IMR-90 (cell line): Measurements from ENCODE around the gene INTU. TPM values are rescaled to one million over a fixed set of nuclear protein-coding genes. Genes with fewer than 3 reads are reported as not detected.

ENCODE experiments used
- ATAC-seq: fragments of 200-7000 bp; cut with Tn5 transposase; 2 replicates; pipeline ENCODE4 v1.9.1; 2020; ENCODE audit warnings: low read depth, mild to moderate bottlenecking, moderate library complexity
- BruUV-seq: library from RNA; stranded (reverse); fragments of 400-500 nt; replicated peaks from 2 replicates; lab custom pipeline; 2021; lab: Mats Ljungman, UMichigan
- CTCF ChIA-PET: fragments of 300-600 bp; formaldehyde crosslinking; extraction: SDS; loops from one replicate; lab custom pipeline; 2021; ENCODE audit warnings: antibody characterized with exemption; lab: Yijun Ruan, JAX
- POLR2A ChIA-PET: fragments of 300-600 bp; sonication (Branson Sonifier 250); formaldehyde crosslinking; loops from one replicate; lab custom pipeline; 2022; ENCODE audit warnings: antibody characterized with exemption; ENCODE audit not compliant: unreplicated experiment; lab: Charles Lee
- DNase-seq: peaks from one replicate; pipeline ENCODE4 v3.0.0; 2013
- H2AFZ ChIP-seq: replicated peaks from 2 replicates; pipeline ENCODE3; 2013; ENCODE audit warnings: low read length, mild to moderate bottlenecking; ENCODE audit not compliant: poor library complexity
- H2AK5ac ChIP-seq: 2 replicates; pipeline ENCODE4 v1.6.1; 2013; ENCODE audit warnings: low read depth, low read length, inconsistent platforms
- H2AK9ac ChIP-seq: replicated peaks from 2 replicates; pipeline ENCODE3; 2013; ENCODE audit warnings: mild to moderate bottlenecking, low read depth, low read length, moderate library complexity; ENCODE audit not compliant: poor library complexity
- H2BK120ac ChIP-seq: 2 replicates; pipeline ENCODE4 v1.6.1; 2013; ENCODE audit warnings: low read depth, low read length, inconsistent platforms
- H2BK15ac ChIP-seq: 3 replicates; pipeline ENCODE4 v1.6.1; 2013; ENCODE audit warnings: low read depth, low read length, inconsistent platforms
- H2BK20ac ChIP-seq: 2 replicates; pipeline ENCODE4 v1.6.1; 2013; ENCODE audit warnings: low read depth, mild to moderate bottlenecking, inconsistent platforms, low read length, moderate library complexity
- H2BK5ac ChIP-seq: 2 replicates; pipeline ENCODE4 v1.6.1; 2013; ENCODE audit warnings: mild to moderate bottlenecking, low read depth, low read length, inconsistent platforms; ENCODE audit not compliant: poor library complexity, severe bottlenecking
- H3K14ac ChIP-seq: replicated peaks from 2 replicates; pipeline ENCODE4 v1.6.1; 2013; ENCODE audit warnings: low read depth, low read length, inconsistent platforms
- H3K18ac ChIP-seq: 2 replicates; pipeline ENCODE4 v1.6.1; 2013; ENCODE audit warnings: low read depth, low read length, control low read depth
- H3K23ac ChIP-seq: 2 replicates; pipeline ENCODE4 v1.6.1; 2013; ENCODE audit warnings: low read depth, low read length, inconsistent platforms
- H3K27ac ChIP-seq: 2 replicates; pipeline ENCODE4 v1.5.1; 2013; ENCODE audit warnings: mild to moderate bottlenecking, control low read depth, low read length; ENCODE audit not compliant: insufficient read depth
- H3K27me3 ChIP-seq: 2 replicates; pipeline ENCODE4 v1.6.1; 2013; ENCODE audit warnings: low read length; ENCODE audit not compliant: control insufficient read depth, insufficient read depth
- H3K36me3 ChIP-seq: 2 replicates; pipeline ENCODE4 v1.6.1; 2013; ENCODE audit warnings: low read length, mixed read lengths; ENCODE audit not compliant: control insufficient read depth, insufficient read depth
- H3K4ac ChIP-seq: 2 replicates; pipeline ENCODE4 v1.6.1; 2013; ENCODE audit warnings: low read depth, low read length, inconsistent platforms
- H3K4me1 ChIP-seq: 2 replicates; pipeline ENCODE4 v1.6.1; 2013; ENCODE audit warnings: low read length, mixed read lengths; ENCODE audit not compliant: control insufficient read depth, insufficient read depth
- H3K4me2 ChIP-seq: 2 replicates; pipeline ENCODE4 v1.6.1; 2013; ENCODE audit warnings: low read depth, mild to moderate bottlenecking, control low read depth, low read length, moderate library complexity
- H3K4me3 ChIP-seq: 2 replicates; pipeline ENCODE4 v1.5.1; 2013; ENCODE audit warnings: low read depth, mild to moderate bottlenecking, control low read depth, low read length, moderate library complexity; ENCODE audit not compliant: insufficient read depth
- H3K56ac ChIP-seq: 2 replicates; pipeline ENCODE4 v1.6.1; 2013; ENCODE audit warnings: low read length, inconsistent platforms; ENCODE audit not compliant: insufficient read depth; ENCODE audit errors: extremely low read depth
- H3K79me1 ChIP-seq, 2 experiments: 2 replicates each; pipeline ENCODE4 v1.6.1; 2013; ENCODE audit warnings: low read length in 2 of 2, inconsistent platforms in 1 of 2, low read depth in 1 of 2
- H3K9ac ChIP-seq: 2 replicates; pipeline ENCODE4 v1.6.1; 2013; ENCODE audit warnings: low read depth, low read length, control low read depth
- H3K9me1 ChIP-seq: 2 replicates; pipeline ENCODE4 v1.6.1; 2013; ENCODE audit warnings: low read length, inconsistent platforms; ENCODE audit not compliant: insufficient read depth
- H3K9me3 ChIP-seq: 2 replicates; pipeline ENCODE4 v1.6.1; 2013; ENCODE audit warnings: low read length; ENCODE audit not compliant: control insufficient read depth, insufficient read depth
- H4K20me1 ChIP-seq: 2 replicates; pipeline ENCODE4 v1.6.1; 2013; ENCODE audit warnings: low read length, inconsistent platforms; ENCODE audit not compliant: insufficient read depth
- H4K5ac ChIP-seq: 2 replicates; pipeline ENCODE4 v1.6.1; 2013; ENCODE audit warnings: mild to moderate bottlenecking, low read depth, low read length, control low read depth
- H4K8ac ChIP-seq, 2 experiments: 2 replicates each; pipeline ENCODE4 v1.6.1; 2013; ENCODE audit warnings: low read depth in 2 of 2, low read length in 2 of 2, control low read depth in 1 of 2, inconsistent platforms in 1 of 2
- H4K91ac ChIP-seq: 2 replicates; pipeline ENCODE4 v1.6.1; 2013; ENCODE audit warnings: low read depth, low read length, inconsistent platforms; ENCODE audit not compliant: insufficient read depth
- BHLHE40 ChIP-seq: fragments of 150-350 bp; IDR thresholded peaks from 2 replicates; pipeline ENCODE4 v1.6.1; 2016; ENCODE audit warnings: mild to moderate bottlenecking, low read depth, low read length
- CEBPB ChIP-seq: IDR thresholded peaks from 2 replicates; pipeline ENCODE4 v1.6.1; 2012; ENCODE audit warnings: low read depth, low read length, improper control_type of control experiment
- CHD1 ChIP-seq: IDR thresholded peaks from 2 replicates; pipeline ENCODE4 v1.6.1; 2012; ENCODE audit warnings: low read depth, low read length, improper control_type of control experiment
- FOS ChIP-seq: fragments of 150-350 bp; IDR thresholded peaks from 2 replicates; pipeline ENCODE4 v1.6.1; 2016; ENCODE audit warnings: low read depth, low read length
- MAFK ChIP-seq: IDR thresholded peaks from 2 replicates; pipeline ENCODE4 v1.6.1; 2012; ENCODE audit warnings: low read depth, low read length, improper control_type of control experiment
- MAZ ChIP-seq: IDR thresholded peaks from 2 replicates; pipeline ENCODE4 v1.6.1; 2012; ENCODE audit warnings: low read depth, mild to moderate bottlenecking, low read length, improper control_type of control experiment, moderate library complexity, borderline replicate concordance
- POLR2A ChIP-seq: IDR thresholded peaks from 2 replicates; pipeline ENCODE4 v1.6.1; 2012; ENCODE audit warnings: mild to moderate bottlenecking, low read depth, low read length
- RAD21 ChIP-seq: IDR thresholded peaks from 2 replicates; pipeline ENCODE4 v1.6.1; 2012; ENCODE audit warnings: low read length, improper control_type of control experiment
- SMC3 ChIP-seq: fragments of 150-350 bp; IDR thresholded peaks from 2 replicates; pipeline ENCODE4 v1.6.1; 2016; ENCODE audit warnings: low read depth, mild to moderate bottlenecking, antibody characterized with exemption, low read length, moderate library complexity
- dilution Hi-C: fragments of 300-500 bp; cut with HindIII; formaldehyde crosslinking; loops from one replicate; pipeline ENCODE4 v1.14.3; 2018; ENCODE audit warnings: low sequenced_read_pairs; ENCODE audit not compliant: unreplicated experiment
- in situ Hi-C: fragments of 300-500 bp; cut with MboI; formaldehyde crosslinking; loops from 3 replicates; pipeline ENCODE4 v1.14.3; 2019; ENCODE audit warnings: low sequenced_read_pairs, inconsistent platforms, mixed read lengths
- intact Hi-C: fragments of 100-400 bp; cut with micrococcal nuclease; formaldehyde crosslinking; loops from 2 replicates; pipeline ENCODE4 v1.10.0; 2022
- polyA plus RNA-seq, 3 experiments: library from polyadenylated mRNA; depleted of rRNA; stranded (reverse); fragments of >200 nt; gene quantifications; 2 replicates each; pipeline ENCODE4 v1.2.3, GENCODE V29; 2012; ENCODE audit warnings: low replicate concordance in 1 of 3
- total RNA-seq: library from RNA; depleted of rRNA; stranded (reverse); fragments of >200 nt; gene quantifications from 2 replicates; pipeline ENCODE4 v1.2.3, GENCODE V29; 2012
- TF ChIP-seq, protein P1 (sequence below): fragments of 150-350 bp; IDR thresholded peaks from 2 replicates; pipeline ENCODE4 v1.6.1; 2016; ENCODE audit warnings: low read depth, mild to moderate bottlenecking, low read length, moderate library complexity, borderline replicate concordance
- TF ChIP-seq, protein P2 (sequence below): fragments of 150-350 bp; IDR thresholded peaks from 2 replicates; pipeline ENCODE4 v1.6.1; 2017; ENCODE audit warnings: mild to moderate bottlenecking, antibody characterized with exemption, low read length, low read depth

INTU gene
- total and polyA plus RNA-seq, 2 of the 4 experiments (the other 2 are of a cell fraction) = 6.5 to 10.8 TPM

GRCh38 chr4:127604949-127605709 lies 27.6 kb upstream of the INTU start (continued):
- TF ChIP-seq RAD21 = peak; percentile 64

DNA sequence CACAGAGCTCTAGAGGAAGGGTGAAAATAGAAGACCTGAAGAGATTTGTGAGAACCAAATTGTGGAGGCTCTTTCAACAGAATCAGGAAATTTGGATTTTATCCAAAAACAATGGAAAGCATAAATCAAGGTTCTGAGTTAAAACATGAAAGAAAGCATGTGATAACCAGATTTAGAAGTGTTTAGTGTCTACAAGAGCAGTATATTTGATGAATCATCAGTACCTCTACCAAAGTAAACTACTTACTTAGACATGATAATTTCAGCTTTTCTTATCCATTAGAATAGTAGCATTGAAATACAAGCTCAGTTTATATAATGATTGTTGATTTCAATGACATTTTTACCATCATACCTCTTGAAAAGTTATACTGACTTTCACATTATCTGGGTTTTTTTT lies 25.9 kb upstream of the INTU start:
- Histone ChIP-seq H3K9ac (no peak overlapping the region), H3K18ac (no peak overlapping the region), H2BK15ac (no peak overlapping the region), H3K4ac (no peak overlapping the region), H4K91ac (no peak overlapping the region), H3K27ac (no peak overlapping the region), H2AK5ac (no peak overlapping the region), H3K9me1 (no peaks in the 10 kb centered on the region), H4K5ac (no peak overlapping the region), H4K20me1 (no peaks in the 10 kb centered on the region), H3K4me2 (no peak overlapping the region), H2BK5ac (no peak overlapping the region), H3K9me3 (no peaks in the 10 kb centered on the region), H2AFZ (no peak overlapping the region), H2BK20ac (no peak overlapping the region), H2AK9ac (no peak overlapping the region), H3K56ac (no peak overlapping the region), H3K14ac (no peak overlapping the region), H3K27me3 (peaks cover 10% of the 10 kb centered on the region), H3K79me1 (no peaks in the 10 kb centered on the region), H3K4me1 (no peaks in the 10 kb centered on the region), H3K4me3 (no peak overlapping the region), H4K8ac (no peak overlapping the region), H3K36me3 (no peaks in the 10 kb centered on the region), H3K23ac (no peak overlapping the region), H2BK120ac (no peak overlapping the region)
- POLR2A ChIA-PET = no interaction called here
- intact Hi-C loops = no loop called here
- BruUV-seq = no TSS peak
- in situ Hi-C loops = loop anchor here (25.0 kb wide), 1 partner anchor 95 kb away; no protein-coding TSS in a partner anchor
- TF ChIP-seq MAZ (no peak), CHD1 (no peak), SMC3 (no peak), MAFK (no peak), BHLHE40 (no peak), FOS (no peak), POLR2A (no peak), CEBPB (no peak)
- TF ChIP-seq, protein P1, sequence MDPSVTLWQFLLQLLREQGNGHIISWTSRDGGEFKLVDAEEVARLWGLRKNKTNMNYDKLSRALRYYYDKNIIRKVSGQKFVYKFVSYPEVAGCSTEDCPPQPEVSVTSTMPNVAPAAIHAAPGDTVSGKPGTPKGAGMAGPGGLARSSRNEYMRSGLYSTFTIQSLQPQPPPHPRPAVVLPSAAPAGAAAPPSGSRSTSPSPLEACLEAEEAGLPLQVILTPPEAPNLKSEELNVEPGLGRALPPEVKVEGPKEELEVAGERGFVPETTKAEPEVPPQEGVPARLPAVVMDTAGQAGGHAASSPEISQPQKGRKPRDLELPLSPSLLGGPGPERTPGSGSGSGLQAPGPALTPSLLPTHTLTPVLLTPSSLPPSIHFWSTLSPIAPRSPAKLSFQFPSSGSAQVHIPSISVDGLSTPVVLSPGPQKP = no peak
- TF ChIP-seq, protein P2, sequence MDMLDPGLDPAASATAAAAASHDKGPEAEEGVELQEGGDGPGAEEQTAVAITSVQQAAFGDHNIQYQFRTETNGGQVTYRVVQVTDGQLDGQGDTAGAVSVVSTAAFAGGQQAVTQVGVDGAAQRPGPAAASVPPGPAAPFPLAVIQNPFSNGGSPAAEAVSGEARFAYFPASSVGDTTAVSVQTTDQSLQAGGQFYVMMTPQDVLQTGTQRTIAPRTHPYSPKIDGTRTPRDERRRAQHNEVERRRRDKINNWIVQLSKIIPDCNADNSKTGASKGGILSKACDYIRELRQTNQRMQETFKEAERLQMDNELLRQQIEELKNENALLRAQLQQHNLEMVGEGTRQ = no peak
- DNase-seq (no peak), ATAC-seq (no peak)
- CTCF ChIA-PET = interaction anchor here (0.6 to 4.1 kb wide), 2 partner anchors 126 to 680 kb away, joined by 3 to 26 read pairs; no protein-coding TSS in a partner anchor
- dilution Hi-C loops = no loop called here
